Measurements from ENCODE around the gene PCOLCE2. TPM values are rescaled to one million over a fixed set of nuclear protein-coding genes. Genes with fewer than 3 reads are reported as not detected.

Gene PCOLCE2
- total and polyA plus RNA-seq, 10 of the 15 experiments (the other 5 are each of a cell fraction or from before 2014, with no cell fraction given) = 0.11 to 7.6 (median 0.40) TPM

GRCh38 chr3:142794508-142794907, 94.4 kb downstream of the PCOLCE2 start:
- intact Hi-C loops (cut with micrococcal nuclease; ENCODE audit: unreplicated experiment) = no loop called here
- CTCF ChIA-PET = no interaction called here
- Histone ChIP-seq H3K4me2 (ENCODE audit: control insufficient read depth, insufficient read depth) (no peak overlapping the region), H2AFZ (ENCODE audit: control insufficient read depth, low read depth, low read length) (no peak overlapping the region), H3K9me3 (replicated peaks; ENCODE audit: control insufficient read depth, insufficient read depth, low read length) (no peaks in the 10 kb centered on the region; the same call in 2 of the 3 replicates), H3K36me3 (ENCODE audit: control insufficient read depth in 2 of 2, insufficient read depth in 2 of 2, low read length in 1 of 2) (no peaks in the 10 kb centered on the region), H3K27me3 (replicated peaks in 1 of 2; ENCODE audit: control insufficient read depth in 2 of 2, insufficient read depth in 2 of 2, low read length in 1 of 2) (peaks cover 0 to 5% of the 10 kb centered on the region in 2 experiments; a peak in 2 of 4 replicates), H3K79me2 (ENCODE audit: control insufficient read depth, insufficient read depth, low read length) (no peaks in the 10 kb centered on the region), H3K4me3 (no peak overlapping the region), H3K27ac (ENCODE audit: control insufficient read depth, insufficient read depth) (no peak overlapping the region), H4K20me1 (ENCODE audit: control insufficient read depth, insufficient read depth) (no peaks in the 10 kb centered on the region), H3K9ac (ENCODE audit: control insufficient read depth, insufficient read depth, low read length) (no peak overlapping the region), H3K4me1 (ENCODE audit: control insufficient read depth, insufficient read depth, low read length) (no peaks in the 10 kb centered on the region)
- RAD21 ChIA-PET (ENCODE audit: unreplicated experiment) = no interaction called here
- POLR2A ChIA-PET = no interaction called here
- in situ Hi-C loops (cut with MboI) = no loop called here
- ATAC-seq = no peak
- no peak for DNase-seq (ENCODE audit: low read depth, low spot score)
- SMC1A ChIA-PET (ENCODE audit: uncharacterized antibody, unreplicated experiment) = no interaction called here
- no peak for FAIRE-seq
- BruUV-seq (replicated peaks) = no TSS peak
- WGBS (ENCODE audit: insufficient coverage, insufficient replicate concordance, low lambda C conversion rate, missing lambda C conversion rate) = 52% methylated on average over 4 of the region's 4 CpGs
- TF ChIP-seq ZNF592 (IDR thresholded peaks at IDR 0.05) = no peak
- no peak for TF ChIP-seq CHD1 (IDR thresholded peaks at IDR 0.05; ENCODE audit: low read depth, low read length)
- TF ChIP-seq CBX5 (IDR thresholded peaks at IDR 0.05; ENCODE audit: low read depth) = no peak
- TF ChIP-seq NR2C2 (IDR thresholded peaks at IDR 0.05; ENCODE audit: borderline replicate concordance, control insufficient read depth, insufficient read length, low read depth) = no peak

All from GM12878 (cell line).